ENCODE data around the gene CHST8. TPM values are rescaled to one million over a fixed set of nuclear protein-coding genes. Genes with fewer than 3 reads are reported as not detected.

CHST8 gene
- total RNA-seq, 4 donors from 2014 or later, result 0.39 to 4.4 (median 0.96) TPM

DNA sequence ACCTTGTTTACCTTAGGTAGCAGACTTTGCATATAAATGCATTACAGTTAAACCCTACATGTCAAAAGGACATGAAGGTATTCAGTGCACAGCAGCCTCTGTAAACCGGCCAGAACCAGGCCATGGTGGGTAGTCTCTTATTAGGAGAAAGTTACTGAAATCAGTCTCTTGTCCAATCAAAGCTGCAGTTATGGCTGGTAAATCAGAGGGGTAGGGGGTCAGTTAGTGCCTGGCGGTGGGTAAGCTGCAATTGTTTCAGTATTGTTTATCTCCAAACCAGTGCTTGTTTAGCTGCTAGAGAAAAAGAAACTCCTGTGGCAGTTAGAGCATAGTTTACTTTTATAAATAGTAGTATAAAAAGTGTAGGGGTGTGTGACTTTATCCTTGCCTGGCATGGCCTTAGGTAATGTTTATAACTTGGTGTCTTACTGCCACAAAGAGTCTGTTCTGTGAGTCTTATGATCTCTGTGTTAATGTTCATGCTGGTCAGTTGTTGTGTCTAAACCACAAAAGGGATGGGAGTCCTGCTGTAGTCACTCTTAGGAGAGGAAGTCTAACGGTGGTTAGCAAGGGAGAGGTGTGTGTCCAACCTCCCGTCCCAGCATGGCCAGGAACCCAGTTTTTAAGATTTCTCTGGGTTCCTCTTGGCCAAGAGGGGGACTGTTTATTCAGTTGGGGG lies 28.0 kb downstream of the CHST8 start:
- H3K27me3 ChIP-seq, result no peaks in the 10 kb centered on the region
- H3K4me1 ChIP-seq, result no peaks in the 10 kb centered on the region
- H3K9me3 ChIP-seq, result peaks cover 0 to 6% (median 0%) of the 10 kb centered on the region in 4 donors
- H3K4me3 ChIP-seq, result no peak overlapping the region
- 39 to 52% methylated on average over 4 of the region's 4 CpGs for WGBS, 2 donors
- DNase-seq (ENCODE audit: low spot score in 2 of 2), result no peak
- no peaks in the 10 kb centered on the region for H3K36me3 ChIP-seq
- TF ChIP-seq, protein P1, sequence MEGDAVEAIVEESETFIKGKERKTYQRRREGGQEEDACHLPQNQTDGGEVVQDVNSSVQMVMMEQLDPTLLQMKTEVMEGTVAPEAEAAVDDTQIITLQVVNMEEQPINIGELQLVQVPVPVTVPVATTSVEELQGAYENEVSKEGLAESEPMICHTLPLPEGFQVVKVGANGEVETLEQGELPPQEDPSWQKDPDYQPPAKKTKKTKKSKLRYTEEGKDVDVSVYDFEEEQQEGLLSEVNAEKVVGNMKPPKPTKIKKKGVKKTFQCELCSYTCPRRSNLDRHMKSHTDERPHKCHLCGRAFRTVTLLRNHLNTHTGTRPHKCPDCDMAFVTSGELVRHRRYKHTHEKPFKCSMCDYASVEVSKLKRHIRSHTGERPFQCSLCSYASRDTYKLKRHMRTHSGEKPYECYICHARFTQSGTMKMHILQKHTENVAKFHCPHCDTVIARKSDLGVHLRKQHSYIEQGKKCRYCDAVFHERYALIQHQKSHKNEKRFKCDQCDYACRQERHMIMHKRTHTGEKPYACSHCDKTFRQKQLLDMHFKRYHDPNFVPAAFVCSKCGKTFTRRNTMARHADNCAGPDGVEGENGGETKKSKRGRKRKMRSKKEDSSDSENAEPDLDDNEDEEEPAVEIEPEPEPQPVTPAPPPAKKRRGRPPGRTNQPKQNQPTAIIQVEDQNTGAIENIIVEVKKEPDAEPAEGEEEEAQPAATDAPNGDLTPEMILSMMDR (IDR thresholded peaks at IDR 0.05), result no peak
- TF ChIP-seq EP300 (IDR thresholded peaks at IDR 0.05) (no peak), POLR2A (IDR thresholded peaks at IDR 0.05) (no peak)
- no peak overlapping the region for H3K27ac ChIP-seq

DNA sequence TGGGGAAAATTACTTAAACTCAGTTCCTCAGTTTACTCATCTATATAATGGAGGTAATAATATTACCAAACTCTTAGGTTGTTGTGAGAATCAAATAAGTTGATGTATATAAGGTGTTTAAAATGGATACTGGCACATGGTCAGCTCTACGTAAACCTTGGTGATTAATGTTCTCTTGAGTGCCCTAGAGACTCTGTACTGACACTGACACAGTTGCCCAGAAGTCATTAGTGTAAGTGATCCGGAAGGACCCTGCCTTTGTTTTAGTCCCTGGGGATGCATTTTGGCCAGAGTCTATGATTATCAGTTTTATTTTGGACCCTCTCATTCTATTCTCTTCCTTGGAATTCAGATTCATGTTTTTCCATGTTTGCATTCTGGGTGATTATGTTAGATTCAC lies 31.9 kb downstream of the CHST8 start:
- Histone ChIP-seq H3K9me3 (peaks cover 0 to 10% (median 0%) of the 10 kb centered on the region in 4 donors), H3K36me3 (no peaks in the 10 kb centered on the region), H3K4me1 (no peaks in the 10 kb centered on the region), H3K27me3 (no peaks in the 10 kb centered on the region), H3K4me3 (no peak overlapping the region), H3K27ac (no peak overlapping the region)
- no peak for DNase-seq (ENCODE audit: low spot score in 2 of 2)
- 72 to 73% methylated on average over 2 of the region's 2 CpGs for WGBS, 2 donors
- TF ChIP-seq, protein P1 (IDR thresholded peaks at IDR 0.05), result no peak
- no peak for TF ChIP-seq EP300 (IDR thresholded peaks at IDR 0.05)
- no peak for TF ChIP-seq POLR2A (IDR thresholded peaks at IDR 0.05)

DNA sequence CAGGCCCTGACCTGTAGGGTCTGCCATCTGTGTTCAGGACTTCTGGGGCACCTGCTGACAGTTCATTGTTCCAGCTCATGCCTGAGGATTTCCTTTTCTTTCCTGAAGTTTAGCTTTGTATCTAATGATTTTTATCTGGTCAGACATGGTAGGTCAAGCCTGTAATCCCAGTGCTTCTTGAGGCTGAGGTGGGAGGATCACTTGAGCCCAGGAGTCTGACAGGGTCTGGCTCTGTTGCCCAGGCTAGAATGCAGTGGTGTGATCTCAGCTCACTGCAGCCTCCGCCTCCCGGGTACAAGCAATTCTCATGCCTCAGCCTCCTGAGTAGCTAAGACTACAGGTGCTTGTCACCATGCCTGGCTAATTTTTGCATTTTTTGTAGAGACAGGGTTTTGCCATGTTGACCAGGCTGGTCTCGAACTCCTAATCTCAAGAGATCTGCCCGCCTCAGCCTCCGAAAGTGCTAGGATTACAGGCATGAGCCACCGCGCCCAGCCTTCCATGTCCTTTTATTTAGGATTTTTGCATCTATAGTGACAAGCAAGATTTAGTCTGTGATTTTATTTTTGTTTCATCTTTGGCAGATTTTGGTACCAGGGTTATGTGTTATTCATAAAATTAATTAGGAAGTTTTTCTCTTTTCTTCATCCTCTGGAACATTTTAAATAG lies 33.2 kb downstream of the CHST8 start:
- TF ChIP-seq, protein P1 (IDR thresholded peaks at IDR 0.05), result no peak
- no peak for TF ChIP-seq EP300 (IDR thresholded peaks at IDR 0.05)
- no peak for TF ChIP-seq POLR2A (IDR thresholded peaks at IDR 0.05)
- no peak for DNase-seq (ENCODE audit: low spot score in 2 of 2)
- no peak overlapping the region for H3K27ac ChIP-seq
- no peaks in the 10 kb centered on the region for H3K36me3 ChIP-seq
- no peak overlapping the region for H3K4me3 ChIP-seq
- H3K27me3 ChIP-seq, result no peaks in the 10 kb centered on the region
- H3K9me3 ChIP-seq, result peaks cover 0 to 10% (median 0%) of the 10 kb centered on the region in 4 donors
- WGBS, 2 donors, result 79 to 80% methylated on average over 7 of the region's 7 CpGs
- no peaks in the 10 kb centered on the region for H3K4me1 ChIP-seq

DNA sequence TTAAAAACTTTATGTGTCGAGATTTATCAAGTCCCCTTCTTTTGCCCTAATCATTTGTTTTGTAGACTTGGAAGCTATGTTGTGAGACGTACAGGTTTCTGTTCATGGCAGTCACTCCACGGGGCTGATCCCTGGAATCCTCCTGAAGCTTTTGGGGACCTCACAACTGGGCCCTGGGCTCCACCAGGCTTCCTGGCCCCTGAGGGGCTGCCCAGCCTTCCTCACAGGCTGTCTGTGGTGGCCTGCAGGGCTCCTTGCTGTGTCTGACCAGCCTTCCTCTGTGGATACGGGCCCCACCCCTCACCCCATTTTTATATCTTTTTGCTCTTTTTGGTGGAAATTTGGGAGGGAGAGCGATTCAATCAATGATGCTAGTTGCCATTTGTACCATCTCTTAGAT lies 38.1 kb downstream of the CHST8 start:
- WGBS, 2 donors, result 85 to 87% methylated on average over 5 of the region's 5 CpGs
- H3K36me3 ChIP-seq, result no peaks in the 10 kb centered on the region
- TF ChIP-seq EP300 (IDR thresholded peaks at IDR 0.05) (no peak), POLR2A (IDR thresholded peaks at IDR 0.05) (no peak)
- TF ChIP-seq, protein P1 (IDR thresholded peaks at IDR 0.05), result no peak
- DNase-seq (ENCODE audit: low spot score in 2 of 2), result no peak
- H3K4me1 ChIP-seq, result no peaks in the 10 kb centered on the region
- no peak overlapping the region for H3K27ac ChIP-seq
- H3K4me3 ChIP-seq, result no peak overlapping the region
- no peaks in the 10 kb centered on the region for H3K27me3 ChIP-seq
- H3K9me3 ChIP-seq, result peaks cover 0 to 4% (median 0%) of the 10 kb centered on the region in 4 donors

DNA sequence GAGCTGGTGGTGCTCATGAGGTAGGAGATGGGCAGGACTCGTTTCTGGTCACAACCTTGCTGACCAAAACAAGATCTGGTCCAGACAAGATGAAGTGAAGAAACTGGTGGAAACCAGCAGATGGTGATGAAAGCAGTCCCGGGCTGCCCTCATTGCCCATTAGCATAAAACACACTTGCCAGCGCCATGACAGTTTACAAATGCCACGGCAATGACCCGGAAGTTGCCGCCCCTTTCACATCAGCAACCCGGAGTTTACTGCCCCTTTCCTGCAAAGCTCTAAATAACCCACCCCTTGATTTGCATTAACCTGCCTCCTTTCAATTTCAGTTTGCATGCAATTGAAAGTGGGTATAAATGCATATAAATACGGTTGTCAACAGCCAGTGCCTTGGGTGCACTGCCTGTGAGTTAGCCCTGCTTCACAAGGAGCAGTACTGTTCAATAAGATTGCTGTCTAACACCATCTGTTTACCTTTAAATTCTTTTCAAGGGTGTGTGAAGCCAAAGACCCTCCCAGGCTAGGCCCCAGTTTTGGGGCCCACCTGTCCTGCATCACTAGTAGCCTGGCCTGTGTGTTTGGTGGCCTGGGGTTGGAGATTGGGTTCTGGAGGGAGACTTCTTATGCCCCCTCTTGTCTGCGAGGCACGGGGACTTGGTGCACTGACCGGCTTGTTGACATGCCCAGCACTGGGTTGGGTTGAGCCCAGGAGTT lies 38.8 kb downstream of the CHST8 start:
- Histone ChIP-seq H3K4me3 (no peak overlapping the region), H3K36me3 (no peaks in the 10 kb centered on the region), H3K27ac (no peak overlapping the region), H3K27me3 (no peaks in the 10 kb centered on the region), H3K4me1 (no peaks in the 10 kb centered on the region), H3K9me3 (peaks cover 0 to 4% (median 0%) of the 10 kb centered on the region in 4 donors)
- no peak for DNase-seq (ENCODE audit: low spot score in 2 of 2)
- TF ChIP-seq, protein P1 (IDR thresholded peaks at IDR 0.05), result no peak
- TF ChIP-seq EP300 (IDR thresholded peaks at IDR 0.05), result no peak
- no peak for TF ChIP-seq POLR2A (IDR thresholded peaks at IDR 0.05)
- WGBS, 2 donors, result 61 to 69% methylated on average over 11 of the region's 11 CpGs
